Measurements from ENCODE around the gene CAMK2B.

- TF ChIP-seq POLR2A (IDR thresholded peaks at IDR 0.05; ENCODE audit: low read depth, low read length) = no peak
- no peak for TF ChIP-seq POLR2AphosphoS5 (IDR thresholded peaks at IDR 0.05; ENCODE audit: low read depth, low read length)
- TF ChIP-seq TAF1 (IDR thresholded peaks at IDR 0.05; ENCODE audit: low read depth, low read length) = no peak
- TF ChIP-seq PAX5 (IDR thresholded peaks at IDR 0.05; ENCODE audit: insufficient read depth, low read length, severe bottlenecking) = no peak
These were observed 97.5 kb downstream of the CAMK2B start for GRCh38 chr7:44227911-44228310.
